Activated CD4-positive, alpha-beta T cell treated with anti-CD3 and anti-CD28 coated beads for 36 hours (primary cell): Measurements from ENCODE around the gene ALG12. TPM values are rescaled to one million over a fixed set of nuclear protein-coding genes. Genes with fewer than 3 reads are reported as not detected.

Experiments used
- ATAC-seq: fragments of 200-7000 bp; cut with Tn5 transposase; one replicate; pipeline ENCODE4 v1.10.0; 2021; ENCODE audit warnings: mild to moderate bottlenecking, moderate library complexity
- CTCF ChIA-PET: fragments of 350-600 bp; sonication (Branson Sonifier 250); formaldehyde crosslinking; loops from one replicate; lab custom pipeline; 2021; ENCODE audit warnings: antibody characterized with exemption; lab: Charles Lee
- POLR2A ChIA-PET: fragments of 350-600 bp; sonication (Branson Sonifier 250); formaldehyde crosslinking; loops from one replicate; lab custom pipeline; 2021; ENCODE audit warnings: antibody characterized with exemption, inconsistent platforms; lab: Charles Lee
- DNase-seq: peaks from one replicate; pipeline ENCODE4 v3.0.0-alpha.2; 2020
- H3K27ac Mint-ChIP-seq: one replicate; pipeline ENCODE4 v1.8.0; 2021; ENCODE audit warnings: mixed read lengths
- H3K27me3 Mint-ChIP-seq: one replicate; pipeline ENCODE4 v1.8.0; 2021; ENCODE audit warnings: mixed read lengths
- H3K36me3 Mint-ChIP-seq: one replicate; pipeline ENCODE4 v1.8.0; 2021; ENCODE audit warnings: low read depth, mixed read lengths
- H3K4me1 Mint-ChIP-seq: one replicate; pipeline ENCODE4 v1.8.0; 2021; ENCODE audit warnings: mixed read lengths
- H3K4me3 Mint-ChIP-seq: one replicate; pipeline ENCODE4 v1.8.0; 2021; ENCODE audit warnings: mild to moderate bottlenecking, moderate library complexity, mixed read lengths
- H3K9me3 Mint-ChIP-seq: one replicate; pipeline ENCODE4 v1.8.0; 2021; ENCODE audit warnings: low read depth, mixed read lengths
- intact Hi-C, 2 experiments: fragments of 100-400 bp; cut with DNase I in 1 of 2; cut with micrococcal nuclease in 1 of 2; formaldehyde crosslinking; loops; one replicate each; pipeline versions ENCODE4 v1.14.2 to v1.15.1; 2022 to 2024; cut with DNase I, micrococcal nuclease
- total RNA-seq, 2 experiments: library from RNA; stranded (reverse); gene quantifications; one replicate each; pipeline ENCODE4 v1.2.3, GENCODE V29; 2021

ALG12 gene
- total RNA-seq, 2 experiments from 2014 or later: 13.6 to 13.7 TPM

- Mint-ChIP-seq H3K36me3 (peaks cover 33% of the 10 kb centered on the region), H3K27ac (peak overlapping the region; percentile 85), H3K4me3 (peak overlapping the region; percentile 93), H3K27me3 (no peaks in the 10 kb centered on the region), H3K4me1 (peaks cover 42% of the 10 kb centered on the region), H3K9me3 (no peaks in the 10 kb centered on the region)
- ATAC-seq (no peak), DNase-seq (peak; percentile 33)
- POLR2A ChIA-PET: interaction anchor here (0.6 to 4.7 kb wide), 9 partner anchors 9 to 233 kb away, joined by 3 to 46 read pairs (median 5); partner anchors contain the start of genes ALG12 and CRELD2
- intact Hi-C loops: loop anchor here (1.0 to 5.0 kb wide), 7 partner anchors 14 to 659 kb away; partner anchors contain the start of genes PPP6R2 (in 1 of the 2) and SCO2 (in 1 of the 2)
- CTCF ChIA-PET: interaction anchor here (1.4 to 2.7 kb wide), 2 partner anchors 12 to 32 kb away, joined by 3 to 19 read pairs; no protein-coding TSS in a partner anchor
Observed at GRCh38 chr22:49962751-49963646, 44.8 kb upstream of the ALG12 start.

GRCh38 chr22:49962012-49962750 lies 43.9 kb upstream of the ALG12 start:
- Mint-ChIP-seq H3K36me3 (peaks cover 32% of the 10 kb centered on the region), H3K4me3 (peak overlapping the region; percentile 93), H3K27ac (peak overlapping the region; percentile 93), H3K27me3 (no peaks in the 10 kb centered on the region), H3K4me1 (peaks cover 34% of the 10 kb centered on the region), H3K9me3 (no peaks in the 10 kb centered on the region)
- DNase-seq (peak; percentile 96), ATAC-seq (peak; percentile 34)
- POLR2A ChIA-PET: interaction anchor here (1.2 to 4.7 kb wide), 8 partner anchors 9 to 44 kb away, joined by 3 to 46 read pairs (median 6); partner anchors contain the start of genes ALG12 and CRELD2
- intact Hi-C loops: loop anchor here (1.0 to 5.0 kb wide), 7 partner anchors 15 to 660 kb away; partner anchors contain the start of genes PPP6R2 (in 1 of the 2) and SCO2 (in 1 of the 2)
- CTCF ChIA-PET: interaction anchor here (0.5 to 2.7 kb wide), 5 partner anchors 10 to 289 kb away, joined by 3 to 19 read pairs (median 3); partner anchors contain the start of gene HDAC10

GRCh38 chr22:49961601-49962011 lies 43.4 kb upstream of the ALG12 start:
- POLR2A ChIA-PET: interaction anchor here (1.5 to 4.7 kb wide), 6 partner anchors 10 to 44 kb away, joined by 3 to 46 read pairs (median 6); partner anchors contain the start of genes ALG12 and CRELD2
- peak overlapping the region; percentile 93 for H3K27ac Mint-ChIP-seq
- peaks cover 33% of the 10 kb centered on the region for H3K4me1 Mint-ChIP-seq
- peak overlapping the region; percentile 93 for H3K4me3 Mint-ChIP-seq
- intact Hi-C loops: loop anchor here (1.0 to 5.0 kb wide), 9 partner anchors 15 to 661 kb away; partner anchors contain the start of genes MAPK11 (in 1 of the 2), NCAPH2 (in 1 of the 2), PPP6R2 (in 1 of the 2) and SCO2 (in 1 of the 2)
- ATAC-seq (peak; percentile 3), DNase-seq (no peak)
- no peaks in the 10 kb centered on the region for H3K9me3 Mint-ChIP-seq
- H3K36me3 Mint-ChIP-seq: peaks cover 32% of the 10 kb centered on the region
- CTCF ChIA-PET: interaction anchor here (0.5 to 2.7 kb wide), 5 partner anchors 10 to 290 kb away, joined by 3 to 19 read pairs (median 3); partner anchors contain the start of gene HDAC10
- H3K27me3 Mint-ChIP-seq: no peaks in the 10 kb centered on the region

- intact Hi-C loops: loop anchor here in 1 of 2 experiments (2.0 to 5.0 kb wide), 7 partner anchors 230 to 661 kb away; partner anchors contain the start of genes MAPK11, NCAPH2, PPP6R2 and SCO2
- DNase-seq (peak; percentile 69), ATAC-seq (no peak)
- ChIA-PET POLR2A (interaction anchor here (1.1 to 4.7 kb wide), 5 partner anchors 10 to 69 kb away, joined by 3 to 46 read pairs (median 5); partner anchors contain the start of genes ALG12 and CRELD2), CTCF (interaction anchor here (0.6 to 2.7 kb wide), 5 partner anchors 10 to 70 kb away, joined by 3 to 19 read pairs (median 4); no protein-coding TSS in a partner anchor)
- peak overlapping the region; percentile 93 for H3K27ac Mint-ChIP-seq
- H3K4me1 Mint-ChIP-seq: peaks cover 28% of the 10 kb centered on the region
- peaks cover 32% of the 10 kb centered on the region for H3K36me3 Mint-ChIP-seq
- no peaks in the 10 kb centered on the region for H3K9me3 Mint-ChIP-seq
- peak overlapping the region; percentile 93 for H3K4me3 Mint-ChIP-seq
- no peaks in the 10 kb centered on the region for H3K27me3 Mint-ChIP-seq
Observed at GRCh38 chr22:49961005-49961600, 42.9 kb upstream of the ALG12 start.

- no peaks in the 10 kb centered on the region for H3K9me3 Mint-ChIP-seq
- H3K27me3 Mint-ChIP-seq: no peaks in the 10 kb centered on the region
- H3K4me1 Mint-ChIP-seq: peaks cover 25% of the 10 kb centered on the region
- DNase-seq: peak; percentile 94
- intact Hi-C loops: loop anchor here (1.0 to 5.0 kb wide), 16 partner anchors 15 to 662 kb away; partner anchors contain the start of genes ALG12 (in 1 of the 2), BRD1 (in 1 of the 2), CRELD2 (in 1 of the 2) and MAPK11 (in 1 of the 2)
- peak within 1 kb of the TSS; percentile 93 for H3K27ac Mint-ChIP-seq
- ChIA-PET POLR2A (interaction anchor here (1.1 to 4.7 kb wide), 3 partner anchors 9 to 70 kb away, joined by 3 to 46 read pairs (median 3); no protein-coding TSS in a partner anchor), CTCF (interaction anchor here (0.6 to 1.0 kb wide), 2 partner anchors 70 to 215 kb away, joined by 3 to 4 read pairs; no protein-coding TSS in a partner anchor)
- peak within 1 kb of the TSS; percentile 93 for H3K4me3 Mint-ChIP-seq
- ATAC-seq: peak; percentile 79
- peaks cover 32% of the 10 kb centered on the region for H3K36me3 Mint-ChIP-seq
Observed at GRCh38 chr22:49960159-49961004, 42.1 kb upstream of the ALG12 start, which contains the start of gene PIM3. Gene PIM3, plus strand, starts transcription at chr22:49960772. Its CDS starts 176 bp downstream, at chr22:49960948.

GRCh38 chr22:49959782-49960158 lies 41.5 kb upstream of the ALG12 start:
- CTCF ChIA-PET: interaction anchor here (0.6 to 1.0 kb wide), 2 partner anchors 71 to 214 kb away, joined by 3 to 4 read pairs; no protein-coding TSS in a partner anchor
- no peaks in the 10 kb centered on the region for H3K27me3 Mint-ChIP-seq
- peak overlapping the region; percentile 81 for H3K4me3 Mint-ChIP-seq
- no peaks in the 10 kb centered on the region for H3K9me3 Mint-ChIP-seq
- POLR2A ChIA-PET: interaction anchor here (1.0 to 4.7 kb wide), 2 partner anchors 9 to 23 kb away, joined by 3 to 46 read pairs (median 4); no protein-coding TSS in a partner anchor
- peaks cover 28% of the 10 kb centered on the region for H3K36me3 Mint-ChIP-seq
- H3K4me1 Mint-ChIP-seq: peaks cover 21% of the 10 kb centered on the region
- peak overlapping the region; percentile 93 for H3K27ac Mint-ChIP-seq
- ATAC-seq (peak; percentile 2), DNase-seq (peak; percentile 65)
- intact Hi-C loops: loop anchor here (1.0 to 5.0 kb wide), 17 partner anchors 8 to 663 kb away; partner anchors contain the start of genes ALG12 (in 1 of the 2), BRD1 (in 1 of the 2), CRELD2 (in 1 of the 2) and MAPK11 (in 1 of the 2)

- H3K4me1 Mint-ChIP-seq: peaks cover 15% of the 10 kb centered on the region
- H3K4me3 Mint-ChIP-seq: peak overlapping the region; percentile 81
- DNase-seq (no peak), ATAC-seq (no peak)
- no peaks in the 10 kb centered on the region for H3K9me3 Mint-ChIP-seq
- H3K27me3 Mint-ChIP-seq: no peaks in the 10 kb centered on the region
- CTCF ChIA-PET: no interaction called here
- intact Hi-C loops: loop anchor here in 1 of 2 experiments (1.0 kb wide), 1 partner anchor 8 kb away; no protein-coding TSS in a partner anchor
- peaks cover 23% of the 10 kb centered on the region for H3K36me3 Mint-ChIP-seq
- POLR2A ChIA-PET: interaction anchor here (1.0 to 4.7 kb wide), 2 partner anchors 8 to 22 kb away, joined by 4 to 46 read pairs; no protein-coding TSS in a partner anchor
- H3K27ac Mint-ChIP-seq: peak overlapping the region; percentile 93
Observed at GRCh38 chr22:49958931-49959781, 40.9 kb upstream of the ALG12 start.

GRCh38 chr22:49958366-49958921 lies 40.2 kb upstream of the ALG12 start:
- DNase-seq (no peak), ATAC-seq (no peak)
- Mint-ChIP-seq H3K27ac (peak overlapping the region; percentile 93), H3K9me3 (no peaks in the 10 kb centered on the region), H3K27me3 (no peaks in the 10 kb centered on the region), H3K36me3 (peaks cover 17% of the 10 kb centered on the region), H3K4me1 (peaks cover 11% of the 10 kb centered on the region), H3K4me3 (peak overlapping the region; percentile 81)
- intact Hi-C loops: no loop called here
- POLR2A ChIA-PET: interaction anchor here (0.6 kb wide), 1 partner anchor 22 kb away, joined by 3 read pairs; no protein-coding TSS in a partner anchor
- CTCF ChIA-PET: no interaction called here
